ENCODE data around the gene KCNIP4.
"Not testable (repeated sequence)": the region's sequence is repeated elsewhere in the genome, so short reads cannot be mapped to it uniquely, and the experiment has no call there.

Gene KCNIP4

GRCh38 chr4:21948347-21949072, at the start of gene KCNIP4:
KCNIP4 (minus strand) TSS chr4:21948772.
- peak in 30 of 58 donors; percentile 0 to 62 (median 18) for DNase-seq

GRCh38 chr4:21996618-21997017, 48.0 kb upstream of the KCNIP4 start:
- not testable (repeated sequence) for DNase-seq

- no peak for DNase-seq
Observed at GRCh38 chr4:21992330-21992729, 43.8 kb upstream of the KCNIP4 start.

GRCh38 chr4:21991562-21991961, 43.0 kb upstream of the KCNIP4 start:
- peak in 1 of 58 donors; percentile 12 for DNase-seq

GRCh38 chr4:21991050-21991449, 42.5 kb upstream of the KCNIP4 start:
- no peak for DNase-seq

- DNase-seq: no peak
Observed at GRCh38 chr4:21989351-21989750, 40.8 kb upstream of the KCNIP4 start.

GRCh38 chr4:21986307-21986706, 37.7 kb upstream of the KCNIP4 start:
- DNase-seq: peak in 15 of 58 donors; percentile 1 to 70 (median 11)

GRCh38 chr4:21982087-21982486, 33.5 kb upstream of the KCNIP4 start:
- DNase-seq: no peak

GRCh38 chr4:21979196-21979595, 30.6 kb upstream of the KCNIP4 start:
- no peak for DNase-seq

- peak in 7 of 58 donors; percentile 0 to 31 (median 6) for DNase-seq
Observed at GRCh38 chr4:21976166-21976565, 27.6 kb upstream of the KCNIP4 start.

GRCh38 chr4:21973850-21974249, 25.3 kb upstream of the KCNIP4 start:
- no peak for DNase-seq

- peak in 3 of 58 donors; percentile 14 to 37 (median 35) for DNase-seq
Observed at GRCh38 chr4:21964762-21965319, 16.3 kb upstream of the KCNIP4 start.

GRCh38 chr4:21962691-21963090, 14.1 kb upstream of the KCNIP4 start:
- no peak for DNase-seq

- no peak for DNase-seq
Observed at GRCh38 chr4:21960793-21961192, 12.2 kb upstream of the KCNIP4 start.

- DNase-seq: no peak
Observed at GRCh38 chr4:21954916-21955315, 6.3 kb upstream of the KCNIP4 start.

- no peak for DNase-seq
Observed at GRCh38 chr4:21953653-21954052, 5.1 kb upstream of the KCNIP4 start.

- DNase-seq: no peak
Observed at GRCh38 chr4:21952549-21952948, 4.0 kb upstream of the KCNIP4 start.

- DNase-seq: peak in 10 of 58 donors; percentile 2 to 39 (median 12)
Observed at GRCh38 chr4:21949073-21949457, 493 bp upstream of the KCNIP4 start.

- peak in 2 of 58 donors; percentile 2 to 29 for DNase-seq
Observed at GRCh38 chr4:21947791-21948346, 703 bp downstream of the KCNIP4 start.

- no peak for DNase-seq
Observed at GRCh38 chr4:21946858-21947257, 1.7 kb downstream of the KCNIP4 start.

GRCh38 chr4:21921526-21922180, 26.9 kb downstream of the KCNIP4 start:
- DNase-seq: no peak

- no peak for DNase-seq
Observed at GRCh38 chr4:21915761-21916160, 32.8 kb downstream of the KCNIP4 start.
